Cardiac muscle cell (in vitro differentiated cells and primary cell): ENCODE measurements around the gene CEACAM6. TPM values are rescaled to one million over a fixed set of nuclear protein-coding genes. Genes with fewer than 3 reads are reported as not detected.
A peak's percentile ranks its signal among the peaks of the same experiment; 100 is the strongest.

ENCODE experiments used
- DNase-seq, 2 donors: peaks; one replicate each; pipeline versions ENCODE4 v3.0.0 to v3.0.0-alpha.2; 2010 to 2017; ENCODE audit warnings: low read depth in 1 of 2, low spot score in 1 of 2
- H3K27ac ChIP-seq: fragments of 200-600 bp; sonication (generic); 2 replicates; pipeline ENCODE4 v1.5.1; 2016
- H3K27me3 ChIP-seq: fragments of 200-600 bp; sonication (generic); 2 replicates; pipeline ENCODE4 v1.6.0; 2016; ENCODE audit warnings: control low read depth
- H3K36me3 ChIP-seq: fragments of 200-600 bp; sonication (generic); 2 replicates; pipeline ENCODE4 v1.5.1; 2016; ENCODE audit warnings: control low read depth
- H3K4me1 ChIP-seq: fragments of 200-600 bp; sonication (generic); 2 replicates; pipeline ENCODE4 v1.8.1; 2017; ENCODE audit warnings: low read depth, mild to moderate bottlenecking, mixed run types
- H3K4me3 ChIP-seq: fragments of 200-600 bp; sonication (generic); 2 replicates; pipeline ENCODE4 v1.5.1; 2016; ENCODE audit warnings: mild to moderate bottlenecking
- H3K9me3 ChIP-seq: fragments of 200-600 bp; sonication (generic); 2 replicates; pipeline ENCODE4 v1.5.1; 2017; ENCODE audit warnings: low read depth, mild to moderate bottlenecking, control low read depth
- CTCF ChIP-seq: IDR thresholded peaks from 2 replicates; pipeline ENCODE4 v1.5.1; 2012; ENCODE audit warnings: low read depth, mild to moderate bottlenecking, low read length
- polyA plus RNA-seq: library from polyadenylated mRNA; unstranded; fragments of >200 nt; fragmentation: Nextera tagmentation; extraction: Ambion mirVana; gene quantifications from 2 replicates; pipeline ENCODE4 v1.2.1, GENCODE V29; 2016
- total RNA-seq: library from RNA; depleted of rRNA; stranded (reverse); fragments of >200 nt; gene quantifications from 2 replicates; pipeline ENCODE4 v1.2.3, GENCODE V29; 2016

The CEACAM6 gene
- total and polyA plus RNA-seq, 2 experiments from 2014 or later = not detected

DNA sequence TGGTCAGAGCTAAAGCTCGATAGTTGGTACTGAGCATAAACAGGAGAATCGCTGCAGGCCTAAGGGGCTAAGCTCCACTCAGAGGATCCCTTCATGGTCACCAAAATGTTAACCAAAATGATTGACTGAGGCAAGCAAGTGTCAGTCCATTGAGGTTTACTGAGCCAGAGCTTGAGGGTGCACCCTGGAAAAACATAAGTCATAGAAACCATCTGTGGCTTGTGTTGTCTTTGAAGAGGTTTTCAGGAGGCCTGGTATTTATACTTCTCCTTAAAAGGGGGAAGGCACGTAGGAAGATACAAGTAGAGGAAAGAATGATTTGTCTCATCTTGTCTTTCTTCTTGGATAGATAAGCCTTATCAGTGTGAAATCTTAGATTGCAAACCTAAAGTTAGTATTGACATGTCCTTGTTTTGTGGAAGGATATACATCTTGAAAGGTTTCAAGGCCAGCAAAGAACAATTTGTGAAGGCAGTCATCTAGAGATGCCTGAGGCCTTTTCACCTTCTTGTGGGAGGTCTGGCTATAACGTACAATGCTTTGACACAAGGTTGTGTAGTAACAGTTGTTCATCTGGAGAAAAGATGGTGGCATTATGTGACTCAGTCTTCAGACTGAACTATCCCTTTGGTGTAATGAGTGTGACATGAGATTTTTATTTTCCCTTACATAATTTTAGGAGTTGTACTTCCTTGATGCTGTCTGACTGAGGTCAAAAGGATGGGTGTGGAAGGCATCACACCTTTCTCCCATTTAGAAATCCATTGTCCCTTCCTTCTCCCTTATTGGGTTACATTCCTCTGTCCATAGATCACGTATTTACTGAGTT, 14.7 kb upstream of the CEACAM6 start:
- no peaks in the 10 kb centered on the region for H3K27me3 ChIP-seq
- DNase-seq = no peak
- H3K27ac ChIP-seq = no peak overlapping the region
- TF ChIP-seq CTCF = no peak
- H3K36me3 ChIP-seq = no peaks in the 10 kb centered on the region
- no peaks in the 10 kb centered on the region for H3K9me3 ChIP-seq
- no peaks in the 10 kb centered on the region for H3K4me1 ChIP-seq
- H3K4me3 ChIP-seq = no peak overlapping the region

GRCh38 chr19:41741244-41741554, 14.1 kb upstream of the CEACAM6 start:
- Histone ChIP-seq H3K27me3 (no peaks in the 10 kb centered on the region), H3K36me3 (no peaks in the 10 kb centered on the region), H3K9me3 (no peaks in the 10 kb centered on the region), H3K27ac (no peak overlapping the region), H3K4me1 (no peaks in the 10 kb centered on the region), H3K4me3 (no peak overlapping the region)
- DNase-seq = no peak
- no peak for TF ChIP-seq CTCF

DNA sequence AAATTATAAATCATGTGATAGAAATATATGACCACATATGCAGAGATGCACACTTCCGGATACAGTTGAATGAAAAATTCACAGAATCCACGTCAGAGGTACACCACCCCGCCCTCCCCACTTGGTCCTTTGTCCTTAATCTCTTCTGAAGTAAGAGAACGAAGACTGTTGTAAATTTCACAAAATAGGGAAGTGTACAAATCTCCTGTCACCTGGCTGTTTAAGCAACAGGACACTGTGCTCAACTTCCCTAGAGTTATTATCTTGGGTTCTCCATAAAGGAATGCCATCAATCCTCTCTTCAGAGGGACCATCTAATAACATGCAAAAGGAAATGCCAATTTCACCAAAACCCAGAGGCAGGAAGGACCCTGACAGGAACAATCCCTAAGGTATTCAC, 10.5 kb upstream of the CEACAM6 start:
- H3K4me1 ChIP-seq = no peaks in the 10 kb centered on the region
- H3K4me3 ChIP-seq = no peak overlapping the region
- H3K9me3 ChIP-seq = no peaks in the 10 kb centered on the region
- H3K36me3 ChIP-seq = no peaks in the 10 kb centered on the region
- no peaks in the 10 kb centered on the region for H3K27me3 ChIP-seq
- no peak overlapping the region for H3K27ac ChIP-seq
- TF ChIP-seq CTCF = no peak
- DNase-seq = no peak

DNA sequence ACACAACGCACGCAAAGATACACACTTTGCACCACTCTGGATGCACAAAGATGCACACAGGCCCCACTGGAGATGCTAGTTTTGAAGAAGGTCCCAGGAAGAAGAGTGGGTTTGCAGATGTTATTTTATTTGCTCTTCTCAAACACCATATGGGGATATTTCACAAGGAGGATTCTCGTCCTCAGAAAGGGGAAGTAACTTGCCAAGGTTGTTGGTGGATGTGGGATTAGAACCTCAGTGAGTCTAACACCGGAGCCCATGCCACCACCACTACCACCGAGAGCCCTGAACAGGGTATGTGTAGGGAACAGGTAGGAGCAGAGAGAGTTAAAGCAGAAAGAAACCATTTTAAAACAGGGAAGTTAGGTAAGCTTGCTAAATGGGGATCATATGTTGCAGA, 9.6 kb upstream of the CEACAM6 start:
- Histone ChIP-seq H3K27ac (no peak overlapping the region), H3K4me3 (no peak overlapping the region), H3K9me3 (no peaks in the 10 kb centered on the region), H3K36me3 (no peaks in the 10 kb centered on the region), H3K4me1 (no peaks in the 10 kb centered on the region), H3K27me3 (no peaks in the 10 kb centered on the region)
- TF ChIP-seq CTCF = no peak
- no peak for DNase-seq

GRCh38 chr19:41746593-41747227, 8.6 kb upstream of the CEACAM6 start:
- TF ChIP-seq CTCF = peak; percentile 62
- no peaks in the 10 kb centered on the region for H3K4me1 ChIP-seq

More at GRCh38 chr19:41746593-41747227, 8.6 kb upstream of the CEACAM6 start:
- no peaks in the 10 kb centered on the region for H3K36me3 ChIP-seq
- no peak overlapping the region for H3K4me3 ChIP-seq
- peak in 1 of 2 donors; percentile 67 for DNase-seq
- H3K9me3 ChIP-seq = no peaks in the 10 kb centered on the region
- H3K27me3 ChIP-seq = no peaks in the 10 kb centered on the region
- H3K27ac ChIP-seq = no peak overlapping the region
